Germinal center (tissue), 1 donor: ENCODE results near the gene P3R3URF.

ENCODE experiments used
- DNase-seq: peaks from one replicate; pipeline ENCODE4 v3.0.0; 2012; ENCODE audit warnings: mixed read lengths, low spot score

Gene P3R3URF

DNA sequence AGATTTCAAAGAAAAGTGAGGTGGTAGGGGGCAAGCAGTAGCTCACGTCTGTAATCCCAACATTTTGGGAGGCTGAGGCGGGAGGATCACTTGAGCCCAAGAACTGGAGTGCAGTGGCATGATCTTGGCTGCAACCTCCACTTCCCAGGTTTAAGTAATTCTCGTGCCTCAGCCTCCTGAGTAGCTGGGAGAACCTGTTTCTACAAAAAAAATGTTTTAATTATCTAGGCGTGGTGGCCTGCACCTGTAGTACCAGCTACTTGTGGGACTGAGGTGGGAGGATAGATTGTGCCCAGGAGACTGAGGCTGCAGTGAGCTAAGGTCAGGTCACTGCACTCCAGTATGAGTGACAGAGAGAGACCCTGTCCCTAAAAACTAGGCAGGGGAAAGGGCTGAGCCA lies 4.0 kb downstream of the P3R3URF start:
- DNase-seq = no peak

GRCh38 chr1:46171871-46172270 lies 4.4 kb downstream of the P3R3URF start:
- DNase-seq = no peak

DNA sequence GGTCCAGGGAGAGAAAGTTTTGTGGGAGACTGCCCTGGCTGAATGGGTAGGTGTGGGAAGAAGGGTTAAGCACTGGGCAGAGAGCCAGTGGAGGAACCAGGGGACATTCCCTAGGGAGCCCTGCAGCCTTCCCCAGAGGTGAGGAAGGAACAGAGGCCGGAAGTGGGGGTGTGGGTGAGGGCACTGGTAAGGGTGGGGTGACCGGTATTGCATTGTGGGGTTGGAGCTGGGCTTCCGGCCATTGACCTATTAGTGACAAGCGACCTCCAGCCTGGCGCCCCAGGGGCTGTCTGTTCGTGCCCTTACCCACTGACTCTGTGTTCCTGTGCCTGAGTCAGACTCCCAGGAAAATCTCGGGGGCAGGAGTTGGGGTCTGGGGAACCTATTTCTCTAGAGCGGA lies 4.9 kb downstream of the P3R3URF start:
- DNase-seq = no peak

GRCh38 chr1:46169811-46170454 lies 6.4 kb downstream of the P3R3URF start:
- no peak for DNase-seq

DNA sequence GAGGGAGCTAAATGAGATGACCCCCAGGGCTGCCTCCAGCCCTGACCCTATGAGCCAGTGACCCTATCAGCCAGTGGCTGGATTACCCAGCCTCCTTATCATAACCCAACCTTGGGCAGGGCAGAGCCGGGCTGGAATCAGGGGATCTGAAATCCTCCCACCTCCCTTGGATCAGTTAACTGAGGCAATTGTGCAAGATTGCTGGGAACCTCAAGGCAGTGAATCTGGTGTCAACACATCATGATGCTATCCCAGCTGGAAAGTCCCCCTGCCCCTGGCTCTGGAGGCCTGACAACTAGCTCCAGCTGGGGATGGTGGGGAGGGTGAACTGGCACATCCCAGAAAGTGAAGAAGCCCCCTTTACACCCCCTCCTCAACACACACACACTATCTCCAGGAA lies 7.8 kb downstream of the P3R3URF start:
- no peak for DNase-seq

GRCh38 chr1:46166521-46167462 lies 9.5 kb downstream of the P3R3URF start:
- DNase-seq = peak; percentile 48

DNA sequence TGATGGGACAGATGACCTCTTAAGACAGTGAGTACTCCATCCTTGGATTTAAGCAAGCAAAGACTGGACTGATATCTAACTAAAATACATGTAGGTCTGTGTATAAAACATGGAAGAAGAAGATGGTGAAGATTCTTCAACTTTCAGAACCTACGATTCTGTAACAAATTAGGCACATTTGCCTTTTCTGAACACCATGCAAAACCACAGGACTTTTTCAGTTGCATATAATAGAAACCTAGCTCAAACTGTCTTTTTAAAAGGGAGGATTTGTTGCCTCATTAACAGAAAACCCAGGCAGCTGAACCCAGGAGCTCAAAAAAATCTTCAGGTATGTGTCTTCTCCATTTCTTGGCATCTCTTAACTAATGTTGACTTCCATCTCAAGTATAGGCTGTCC lies 16.1 kb downstream of the P3R3URF start:
- no peak for DNase-seq

GRCh38 chr1:46159516-46159915 lies 16.8 kb downstream of the P3R3URF start:
- DNase-seq = no peak

DNA sequence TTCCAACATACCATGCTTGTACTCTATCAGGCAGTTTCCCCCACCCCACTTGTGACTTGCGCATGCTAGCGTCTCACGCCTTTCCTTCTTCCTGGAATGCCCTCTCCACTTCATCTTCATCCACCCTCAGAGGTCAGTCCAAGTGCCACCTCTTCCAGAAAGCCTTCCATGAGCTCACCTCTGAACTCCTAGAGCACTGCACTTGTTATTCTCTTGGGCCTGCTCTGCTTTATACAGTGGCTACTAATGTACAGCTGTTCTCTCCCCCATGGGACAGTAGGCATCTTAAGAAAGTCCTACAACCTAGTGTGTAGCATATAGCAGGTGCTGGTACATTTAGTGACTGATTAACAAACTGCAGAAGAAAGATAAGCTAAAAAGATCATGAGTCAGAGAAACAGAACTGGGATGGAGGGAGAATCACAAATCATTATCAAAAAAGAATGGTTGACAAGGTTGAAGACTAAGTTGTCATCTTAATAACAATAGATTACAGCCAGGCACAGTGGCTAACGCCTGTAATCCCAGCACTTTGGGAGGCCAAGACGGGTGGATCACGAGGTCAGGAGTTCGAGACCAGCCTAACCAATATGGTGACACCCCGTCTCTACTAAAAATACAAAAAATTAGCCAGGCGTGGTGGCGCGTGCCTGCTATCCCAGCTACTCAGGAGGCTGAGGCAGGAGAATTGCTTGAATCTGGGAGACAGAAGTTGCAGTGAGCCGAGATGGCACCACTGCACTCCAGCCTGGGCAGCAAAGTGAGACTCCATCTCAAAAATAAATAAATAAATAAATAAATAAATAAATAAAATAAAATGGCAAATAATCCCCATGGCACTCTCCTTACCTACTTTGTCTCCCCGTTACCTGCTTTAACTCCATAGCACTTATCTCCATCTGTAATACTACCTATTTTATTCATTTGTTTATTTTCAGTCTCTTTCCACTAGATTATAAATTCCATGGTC lies 17.7 kb downstream of the P3R3URF start:
- DNase-seq = no peak

- DNase-seq = no peak
These were observed 18.4 kb downstream of the P3R3URF start for GRCh38 chr1:46157916-46158311.

- DNase-seq = no peak
These were observed 22.6 kb downstream of the P3R3URF start for GRCh38 chr1:46153732-46154131.

GRCh38 chr1:46153228-46153627 lies 23.1 kb downstream of the P3R3URF start:
- no peak for DNase-seq

GRCh38 chr1:46152016-46152415 lies 24.3 kb downstream of the P3R3URF start:
- DNase-seq = no peak

GRCh38 chr1:46150085-46150484 lies 26.2 kb downstream of the P3R3URF start:
- no peak for DNase-seq

DNA sequence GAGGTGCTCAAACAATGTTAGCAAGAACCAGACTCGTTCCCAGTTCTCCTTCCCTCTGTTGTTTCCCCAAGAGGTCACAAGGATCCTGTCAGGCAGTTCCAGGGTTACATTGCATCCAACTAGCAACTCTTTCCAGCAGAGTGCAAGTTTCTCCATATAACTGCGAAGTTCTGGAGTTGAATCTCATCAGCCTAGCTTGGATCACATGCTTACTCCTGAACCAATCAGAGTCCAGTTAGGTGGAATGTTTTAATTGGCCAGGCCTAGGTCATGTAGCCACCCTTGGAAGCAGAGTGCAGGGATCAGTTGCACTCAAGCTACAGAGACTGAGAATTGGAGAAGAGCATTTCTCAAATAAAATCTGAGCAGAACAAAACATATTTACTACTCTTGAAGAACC lies 28.0 kb downstream of the P3R3URF start:
- DNase-seq = no peak

DNA sequence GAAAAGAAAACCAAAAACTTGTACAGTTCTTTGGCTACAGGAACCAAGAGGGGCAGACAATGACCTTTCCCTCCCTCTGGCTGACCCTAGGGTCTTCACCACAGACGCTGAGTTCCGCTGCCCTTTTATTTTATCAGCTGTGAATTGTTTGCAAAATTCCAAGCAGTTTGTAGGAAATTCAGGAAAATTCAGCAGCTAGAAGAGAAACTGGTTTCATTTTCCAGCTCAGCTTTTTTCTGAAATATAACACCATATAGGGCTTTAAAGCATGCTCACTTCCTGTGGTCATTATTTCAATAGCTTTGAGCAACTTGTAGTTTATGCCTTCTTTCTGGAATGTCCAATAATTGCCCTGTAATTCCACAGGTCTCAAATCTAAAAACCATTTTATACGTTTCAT lies 38.4 kb downstream of the P3R3URF start:
- no peak for DNase-seq

DNA sequence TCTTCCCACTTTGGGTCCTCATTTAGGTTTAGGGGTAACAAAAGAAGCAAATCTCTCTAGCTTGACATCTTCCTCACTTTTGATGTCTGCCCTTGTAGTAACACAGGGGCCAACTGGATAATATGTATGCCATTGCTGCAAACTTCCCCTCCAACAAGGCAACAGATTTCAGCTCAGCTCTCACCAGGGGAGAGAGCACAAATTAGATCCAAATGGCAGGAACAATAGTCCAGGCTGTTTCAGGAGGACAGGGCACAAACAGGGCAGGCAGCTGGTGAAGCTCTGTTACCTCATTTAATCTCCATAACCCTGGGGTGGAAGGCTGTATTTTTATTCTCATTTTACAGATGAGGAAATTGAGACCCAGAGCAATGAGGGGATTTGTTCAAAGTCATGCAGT lies 39.6 kb downstream of the P3R3URF start:
- DNase-seq = no peak

- no peak for DNase-seq
These were observed 41.5 kb downstream of the P3R3URF start for GRCh38 chr1:46134660-46135331.

DNA sequence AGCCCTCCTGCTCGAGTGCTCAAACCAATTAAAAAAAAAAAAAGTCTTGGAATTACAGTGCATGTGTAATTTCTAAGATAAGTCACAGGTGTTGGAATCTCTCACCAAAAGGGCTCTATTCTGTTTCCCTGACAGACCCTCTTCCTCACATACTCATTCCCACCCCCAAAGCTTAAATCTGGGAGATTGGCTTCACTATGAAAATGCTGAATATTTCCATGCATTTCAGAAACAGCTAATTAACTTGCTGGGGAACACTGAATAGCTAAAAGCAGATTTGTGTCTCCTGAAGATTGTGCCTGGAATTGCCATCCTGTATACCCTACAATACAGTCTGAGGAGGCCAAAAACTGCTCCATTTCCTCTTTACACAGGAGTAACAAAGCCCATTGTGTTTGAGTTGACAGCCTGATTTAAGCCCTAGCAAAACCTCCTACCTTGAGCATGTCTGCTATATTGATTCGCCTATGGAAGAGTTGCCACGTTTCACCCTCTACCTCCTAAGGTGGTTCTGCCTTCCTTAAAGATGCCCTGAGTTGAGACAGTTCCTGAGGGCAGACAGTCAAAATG lies 42.4 kb downstream of the P3R3URF start:
- no peak for DNase-seq

GRCh38 chr1:46133181-46133658 lies 43.1 kb downstream of the P3R3URF start:
- DNase-seq = peak; percentile 77

DNA sequence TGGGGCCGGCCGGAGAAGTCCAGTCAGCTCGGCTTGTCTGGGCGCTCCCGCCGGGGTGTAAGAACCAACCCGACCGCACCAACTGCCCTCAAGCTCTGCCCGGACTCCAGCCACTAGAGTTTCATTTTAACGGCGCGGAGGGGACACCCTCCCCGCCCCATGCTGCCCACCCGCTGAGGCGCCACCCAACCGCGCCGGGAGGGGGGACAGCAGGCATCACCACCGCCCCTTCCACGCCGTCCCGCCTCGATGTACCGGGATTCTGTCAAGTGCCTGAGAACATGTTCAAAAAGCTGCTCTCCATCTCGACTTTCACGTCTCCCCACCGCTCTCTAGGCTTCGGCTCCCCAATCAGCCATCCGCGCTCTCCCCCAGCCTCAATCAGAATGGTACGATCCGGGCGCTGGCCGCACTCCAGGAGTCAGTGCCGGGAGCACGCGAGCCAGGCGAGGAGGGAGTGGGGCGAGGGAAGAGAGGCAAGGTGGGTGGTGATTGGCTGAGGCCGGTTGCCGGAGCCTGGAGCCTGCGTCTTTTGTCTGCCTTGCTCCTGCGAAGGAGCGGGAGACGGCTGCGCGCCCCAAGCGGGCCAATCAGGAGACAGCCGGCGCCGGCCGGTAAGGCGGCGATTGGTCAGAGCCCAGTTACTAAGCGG lies 43.6 kb downstream of the P3R3URF start, which contains the start of gene PIK3R3:
Gene PIK3R3, minus strand, starts transcription at position 101 of the 652 bp plus-strand sequence. CDS start 677 bp downstream, outside the sequence.
- DNase-seq = peak; percentile 94
